GM12878 (cell line): ENCODE results near the gene OR6B2. TPM values are rescaled to one million over a fixed set of nuclear protein-coding genes. Genes with fewer than 3 reads are reported as not detected.

Source experiments
- ATAC-seq: fragments of 200-7000 bp; cut with Tn5 transposase; 3 replicates; pipeline ENCODE4 v1.9.1; 2020; ENCODE audit warnings: mild to moderate bottlenecking, moderate library complexity
- BruUV-seq: library from RNA; stranded (reverse); fragments of 400-500 nt; replicated peaks from 2 replicates; lab custom pipeline; 2021; lab: Mats Ljungman, UMichigan
- CTCF ChIA-PET: fragments of 300-600 bp; sonication (Branson Sonifier 250); formaldehyde crosslinking; extraction: SDS; loops from one replicate; lab custom pipeline; 2021; ENCODE audit warnings: inconsistent platforms; lab: Yijun Ruan, JAX
- POLR2A ChIA-PET: fragments of 350-600 bp; formaldehyde crosslinking; extraction: SDS; loops from one replicate; lab custom pipeline; 2021; ENCODE audit warnings: inconsistent platforms; lab: Charles Lee
- RAD21 ChIA-PET: fragments of 300-600 bp; sonication (Branson Sonifier 250); formaldehyde crosslinking; loops from one replicate; lab custom pipeline; 2023; ENCODE audit warnings: antibody characterized with exemption; ENCODE audit not compliant: unreplicated experiment; lab: Charles Lee
- SMC1A ChIA-PET: fragments of 300-600 bp; sonication (Branson Sonifier 250); formaldehyde crosslinking; loops from one replicate; lab custom pipeline; 2023; ENCODE audit not compliant: unreplicated experiment, uncharacterized antibody; lab: Charles Lee
- DNase-seq: peaks from one replicate; pipeline ENCODE4 v3.0.0-alpha.2; 2011; ENCODE audit warnings: low read depth, low spot score
- FAIRE-seq: peaks from 3 replicates; lab custom pipeline; 2011; peaks lifted over from hg19 to GRCh38; lab: Jason Lieb, UNC
- H2AFZ ChIP-seq: 2 replicates; pipeline ENCODE4 v1.6.0; 2011; ENCODE audit warnings: low read depth, low read length, control low read depth; ENCODE audit not compliant: control insufficient read depth
- H3K27ac ChIP-seq: 2 replicates; pipeline ENCODE4 v1.5.1; 2011; ENCODE audit warnings: control low read depth; ENCODE audit not compliant: control insufficient read depth, insufficient read depth
- H3K27me3 ChIP-seq, 2 experiments: replicated peaks in 1 of 2; 2 replicates each; pipeline versions ENCODE4 v1.6.0 to v1.6.1; 2011; ENCODE audit warnings: low read length in 1 of 2; ENCODE audit not compliant: control insufficient read depth in 2 of 2, insufficient read depth in 2 of 2
- H3K36me3 ChIP-seq, 2 experiments: 2 replicates each; pipeline ENCODE4 v1.5.1; 2011; ENCODE audit warnings: low read length in 1 of 2; ENCODE audit not compliant: control insufficient read depth in 2 of 2, insufficient read depth in 2 of 2
- H3K4me1 ChIP-seq: 2 replicates; pipeline ENCODE4 v1.6.1; 2011; ENCODE audit warnings: mild to moderate bottlenecking, low read length, moderate library complexity, mixed read lengths; ENCODE audit not compliant: control insufficient read depth, insufficient read depth
- H3K4me2 ChIP-seq: 2 replicates; pipeline ENCODE4 v1.6.0; 2011; ENCODE audit warnings: control low read depth; ENCODE audit not compliant: control insufficient read depth, insufficient read depth
- H3K4me3 ChIP-seq: fragments of 200-600 bp; sonication (generic); 2 replicates; pipeline ENCODE4 v1.5.1; 2016
- H3K79me2 ChIP-seq: 2 replicates; pipeline ENCODE4 v1.6.0; 2011; ENCODE audit warnings: low read length; ENCODE audit not compliant: control insufficient read depth, insufficient read depth
- H3K9ac ChIP-seq: 2 replicates; pipeline ENCODE4 v1.8.0; 2011; ENCODE audit warnings: low read length, control low read depth, mixed read lengths; ENCODE audit not compliant: control insufficient read depth, insufficient read depth
- H3K9me3 ChIP-seq: replicated peaks from 3 replicates; pipeline ENCODE4 v1.5.1; 2011; ENCODE audit warnings: mild to moderate bottlenecking, low read length; ENCODE audit not compliant: control insufficient read depth, insufficient read depth
- H4K20me1 ChIP-seq: 2 replicates; pipeline ENCODE4 v1.6.0; 2011; ENCODE audit not compliant: control insufficient read depth, insufficient read depth
- E2F8 ChIP-seq: fragments of 450-650 bp; IDR thresholded peaks from 2 replicates; pipeline ENCODE4 v1.6.1; 2018; ENCODE audit warnings: mild to moderate bottlenecking, low read depth, moderate library complexity; ENCODE audit not compliant: partially characterized antibody
- IKZF2 ChIP-seq, 2 experiments: fragments of 450-650 bp; IDR thresholded peaks; 2 replicates each; pipeline ENCODE4 v1.6.1; 2017; ENCODE audit warnings: mild to moderate bottlenecking in 2 of 2, moderate library complexity in 2 of 2
- MYB ChIP-seq: fragments of 150-350 bp; IDR thresholded peaks from 2 replicates; pipeline ENCODE4 v1.6.1; 2014; ENCODE audit warnings: mild to moderate bottlenecking, low read depth, low read length, borderline replicate concordance
- PAX5 ChIP-seq: IDR thresholded peaks from 2 replicates; pipeline ENCODE4 v1.6.1; 2011; ENCODE audit warnings: low read depth, low read length, borderline replicate concordance
- PAX8 ChIP-seq: fragments of 450-650 bp; IDR thresholded peaks from 2 replicates; pipeline ENCODE4 v1.6.1; 2017; ENCODE audit warnings: mild to moderate bottlenecking, moderate library complexity
- RFX5 ChIP-seq: IDR thresholded peaks from 2 replicates; pipeline ENCODE4 v1.6.1; 2011; ENCODE audit warnings: low read depth, low read length, improper control_type of control experiment
- SMAD5 ChIP-seq: IDR thresholded peaks from 2 replicates; pipeline ENCODE4 v1.6.1; 2016; ENCODE audit warnings: antibody characterized with exemption, low read depth
- SPI1 ChIP-seq: IDR thresholded peaks from 2 replicates; pipeline ENCODE4 v1.6.1; 2011; ENCODE audit warnings: low read depth, mild to moderate bottlenecking, low read length, moderate library complexity, borderline replicate concordance; ENCODE audit not compliant: insufficient read depth
- TAF1 ChIP-seq: IDR thresholded peaks from 2 replicates; pipeline ENCODE4 v1.6.1; 2011; ENCODE audit warnings: mild to moderate bottlenecking, low read depth, low read length, borderline replicate concordance
- USF2 ChIP-seq: IDR thresholded peaks from 2 replicates; pipeline ENCODE4 v1.6.1; 2011; ENCODE audit warnings: low read depth, low read length, improper control_type of control experiment, borderline replicate concordance
- ZNF24 ChIP-seq: fragments of 450-650 bp; IDR thresholded peaks from 2 replicates; pipeline ENCODE4 v1.6.1; 2017; ENCODE audit warnings: antibody characterized with exemption, mild to moderate bottlenecking
- WGBS: methylation state at CpG from one replicate; pipeline ENCODE4 v1.1.6; 2016; ENCODE audit warnings: low lambda C conversion rate; ENCODE audit not compliant: insufficient replicate concordance, insufficient coverage; ENCODE audit errors: missing lambda C conversion rate; 5-methylcytosine and 5-hydroxymethylcytosine counted together
- in situ Hi-C: fragments of 300-500 bp; cut with MboI; formaldehyde crosslinking; loops from 9 replicates; pipeline ENCODE4 v1.14.3; 2018; ENCODE audit warnings: mixed read lengths
- intact Hi-C: fragments of 100-400 bp; cut with micrococcal nuclease; formaldehyde crosslinking; loops from one replicate; pipeline ENCODE4 v1.14.2; 2022; ENCODE audit not compliant: unreplicated experiment
- polyA plus RNA-seq, 11 experiments: library from polyadenylated mRNA; depleted of rRNA in 4 of 11; unstranded in 6 of 11; stranded (reverse) in 5 of 11; fragments of >200 nt; fragmentation: Nextera tagmentation in 4 of 11; fragmentation: Illumina TruSeq in 1 of 11; extraction: Ambion mirVana in 4 of 11; extraction: Trizol in 1 of 11; gene quantifications; 1 replicate in 1 of 11; 2 replicates in 10 of 11; pipeline versions ENCODE4 v1.2.1 to v1.2.3, GENCODE V29; 2011 to 2016; ENCODE audit warnings: inconsistent platforms in 2 of 11, missing spikeins in 2 of 11, low read depth in 1 of 11
- total RNA-seq, 4 experiments: library from RNA; depleted of rRNA in 3 of 4; stranded (reverse); fragments of >200 nt in 3 of 4; fragmentation: Illumina TruSeq in 1 of 4; extraction: Trizol in 1 of 4; gene quantifications; 2 replicates each; pipeline versions ENCODE4 v1.2.1 to v1.2.3, GENCODE V29; 2013 to 2021

Gene OR6B2
- total and polyA plus RNA-seq, 10 of the 15 experiments (the other 5 are each of a cell fraction or from before 2014, with no cell fraction given) = not detected

GRCh38 chr2:240069829-240070228 is 39.6 kb upstream of the OR6B2 start (continued):
- no peak for TF ChIP-seq PAX8

- RAD21 ChIA-PET = no interaction called here
- Histone ChIP-seq H3K27me3 (peaks cover 0 to 4% of the 10 kb centered on the region in 2 experiments; a peak in 1 of 4 replicates), H3K4me2 (no peak overlapping the region), H3K4me1 (no peaks in the 10 kb centered on the region), H3K36me3 (no peaks in the 10 kb centered on the region), H3K9me3 (no peaks in the 10 kb centered on the region), H3K27ac (no peak overlapping the region), H3K9ac (no peak overlapping the region), H3K4me3 (no peak overlapping the region), H4K20me1 (no peaks in the 10 kb centered on the region), H3K79me2 (no peaks in the 10 kb centered on the region), H2AFZ (no peak overlapping the region)
- 29% methylated on average over 1 of the region's 1 CpG for WGBS
- CTCF ChIA-PET = no interaction called here
- in situ Hi-C loops = loop anchor here (10.0 kb wide), 1 partner anchor 377 kb away; no protein-coding TSS in a partner anchor
- no TSS peak for BruUV-seq
- POLR2A ChIA-PET = no interaction called here
- intact Hi-C loops = no loop called here
- SMC1A ChIA-PET = no interaction called here
- FAIRE-seq = no peak
- ATAC-seq = no peak
- DNase-seq = no peak
- TF ChIP-seq SMAD5 (no peak), RFX5 (no peak), PAX5 (no peak)
Measured at GRCh38 chr2:240068193-240068592, 38.0 kb upstream of the OR6B2 start.

- POLR2A ChIA-PET = no interaction called here
- H3K79me2 ChIP-seq = no peaks in the 10 kb centered on the region
- DNase-seq (no peak), ATAC-seq (no peak), FAIRE-seq (no peak)
- no TSS peak for BruUV-seq
- CTCF ChIA-PET = interaction anchor here (1.2 to 1.3 kb wide), 2 partner anchors 15 to 45 kb away, joined by 3 read pairs; no protein-coding TSS in a partner anchor
- H3K9me3 ChIP-seq = no peaks in the 10 kb centered on the region
- H3K4me2 ChIP-seq = no peak overlapping the region
- H3K27me3 ChIP-seq = peaks cover 0 to 4% of the 10 kb centered on the region in 2 experiments; a peak in 1 of 4 replicates
- in situ Hi-C loops (loop anchor here (10.0 kb wide), 1 partner anchor 378 kb away; no protein-coding TSS in a partner anchor), intact Hi-C loops (no loop called here)
- 24% methylated on average over 5 of the region's 5 CpGs for WGBS
- H3K9ac ChIP-seq = no peak overlapping the region
- no peaks in the 10 kb centered on the region for H3K36me3 ChIP-seq
- H4K20me1 ChIP-seq = no peaks in the 10 kb centered on the region
- no peak overlapping the region for H3K4me3 ChIP-seq
- no peak overlapping the region for H2AFZ ChIP-seq
- SMC1A ChIA-PET = interaction anchor here (1.0 kb wide), 1 partner anchor 10 kb away, joined by 4 read pairs; no protein-coding TSS in a partner anchor
- no peak overlapping the region for H3K27ac ChIP-seq
- RAD21 ChIA-PET = no interaction called here
- no peaks in the 10 kb centered on the region for H3K4me1 ChIP-seq
- no peak for TF ChIP-seq SPI1
- TF ChIP-seq USF2 = no peak
- TF ChIP-seq IKZF2 (IDR thresholded peaks at IDR 0.05) = no peak
- TF ChIP-seq MYB = no peak
- TF ChIP-seq ZNF24 = no peak
- no peak for TF ChIP-seq E2F8
- TF ChIP-seq TAF1 = no peak
Measured at GRCh38 chr2:240066489-240066888, 36.3 kb upstream of the OR6B2 start.
